Activated T-cell treated with anti-CD3 and anti-CD28 coated beads, Interleukin-2, amount 50 U/mL, for 24 hours (primary cell): ENCODE data around the gene SPO11.

Experiments
- DNase-seq: peaks from one replicate; pipeline ENCODE4 v3.0.0-alpha.2; 2020
- H3K27ac Mint-ChIP-seq: 2 replicates; pipeline ENCODE4 v1.8.0; 2020; ENCODE audit warnings: mild to moderate bottlenecking, mixed read lengths
- H3K27me3 Mint-ChIP-seq: 2 replicates; pipeline ENCODE4 v1.8.0; 2020; ENCODE audit warnings: mixed read lengths
- H3K36me3 Mint-ChIP-seq: 2 replicates; pipeline ENCODE4 v1.8.0; 2020; ENCODE audit warnings: low read depth, mixed read lengths
- H3K4me1 Mint-ChIP-seq: 2 replicates; pipeline ENCODE4 v1.8.0; 2020; ENCODE audit warnings: low read depth, mixed read lengths
- H3K4me3 Mint-ChIP-seq: 2 replicates; pipeline ENCODE4 v1.8.0; 2020; ENCODE audit warnings: mild to moderate bottlenecking, moderate library complexity, mixed read lengths
- H3K9me3 Mint-ChIP-seq: 2 replicates; pipeline ENCODE4 v1.8.0; 2020; ENCODE audit warnings: mixed read lengths

SPO11 gene

GRCh38 chr20:57294550-57294949 lies 35.1 kb upstream of the SPO11 start:
- Mint-ChIP-seq H3K27me3 (peaks cover 50% of the 10 kb centered on the region), H3K27ac (no peak overlapping the region), H3K36me3 (no peaks in the 10 kb centered on the region), H3K9me3 (no peaks in the 10 kb centered on the region), H3K4me1 (no peaks in the 10 kb centered on the region), H3K4me3 (no peak overlapping the region)
- DNase-seq, result no peak

- no peak overlapping the region for H3K27ac Mint-ChIP-seq
- no peaks in the 10 kb centered on the region for H3K9me3 Mint-ChIP-seq
- H3K27me3 Mint-ChIP-seq, result peaks cover 20% of the 10 kb centered on the region
- H3K4me3 Mint-ChIP-seq, result no peak overlapping the region
- H3K4me1 Mint-ChIP-seq, result no peaks in the 10 kb centered on the region
- no peaks in the 10 kb centered on the region for H3K36me3 Mint-ChIP-seq
- DNase-seq, result no peak
These were observed 31.1 kb upstream of the SPO11 start for GRCh38 chr20:57298457-57298856.

- H3K4me1 Mint-ChIP-seq, result no peaks in the 10 kb centered on the region
These were observed 28.6 kb upstream of the SPO11 start for GRCh38 chr20:57301026-57301425.

GRCh38 chr20:57306747-57307146 lies 22.9 kb upstream of the SPO11 start:
- Mint-ChIP-seq H3K4me3 (no peak overlapping the region), H3K27me3 (peaks cover 15% of the 10 kb centered on the region), H3K9me3 (no peaks in the 10 kb centered on the region), H3K4me1 (no peaks in the 10 kb centered on the region), H3K27ac (no peak overlapping the region), H3K36me3 (no peaks in the 10 kb centered on the region)
- DNase-seq, result no peak

More at GRCh38 chr20:57301026-57301425, 28.6 kb upstream of the SPO11 start:
- Mint-ChIP-seq H3K4me3 (no peak overlapping the region), H3K9me3 (no peaks in the 10 kb centered on the region), H3K27ac (no peak overlapping the region), H3K36me3 (no peaks in the 10 kb centered on the region), H3K27me3 (peaks cover 11% of the 10 kb centered on the region)
- DNase-seq, result no peak

GRCh38 chr20:57308451-57309271 lies 20.9 kb upstream of the SPO11 start:
- no peak for DNase-seq
- no peaks in the 10 kb centered on the region for H3K36me3 Mint-ChIP-seq
- no peak overlapping the region for H3K27ac Mint-ChIP-seq
- H3K9me3 Mint-ChIP-seq, result no peaks in the 10 kb centered on the region
- H3K27me3 Mint-ChIP-seq, result peaks cover 10% of the 10 kb centered on the region
- no peaks in the 10 kb centered on the region for H3K4me1 Mint-ChIP-seq
- no peak overlapping the region for H3K4me3 Mint-ChIP-seq

- Mint-ChIP-seq H3K9me3 (no peaks in the 10 kb centered on the region), H3K4me3 (no peak overlapping the region), H3K4me1 (no peaks in the 10 kb centered on the region), H3K27ac (no peak overlapping the region), H3K27me3 (peaks cover 10% of the 10 kb centered on the region), H3K36me3 (no peaks in the 10 kb centered on the region)
- DNase-seq, result no peak
These were observed 20.0 kb upstream of the SPO11 start for GRCh38 chr20:57309544-57310115.

- H3K4me3 Mint-ChIP-seq, result no peak overlapping the region
- H3K27ac Mint-ChIP-seq, result no peak overlapping the region
- no peak for DNase-seq
- no peaks in the 10 kb centered on the region for H3K36me3 Mint-ChIP-seq
- H3K4me1 Mint-ChIP-seq, result no peaks in the 10 kb centered on the region
- peaks cover 16% of the 10 kb centered on the region for H3K27me3 Mint-ChIP-seq
- H3K9me3 Mint-ChIP-seq, result no peaks in the 10 kb centered on the region
These were observed 18.6 kb upstream of the SPO11 start for GRCh38 chr20:57310821-57311514.

GRCh38 chr20:57312138-57312537 lies 17.5 kb upstream of the SPO11 start:
- no peak overlapping the region for H3K4me3 Mint-ChIP-seq
- no peaks in the 10 kb centered on the region for H3K36me3 Mint-ChIP-seq
- no peak overlapping the region for H3K27ac Mint-ChIP-seq
- H3K27me3 Mint-ChIP-seq, result peaks cover 15% of the 10 kb centered on the region
- H3K4me1 Mint-ChIP-seq, result no peaks in the 10 kb centered on the region
- no peaks in the 10 kb centered on the region for H3K9me3 Mint-ChIP-seq
- no peak for DNase-seq

- no peaks in the 10 kb centered on the region for H3K4me1 Mint-ChIP-seq
- no peak for DNase-seq
- H3K4me3 Mint-ChIP-seq, result no peak overlapping the region
- no peaks in the 10 kb centered on the region for H3K36me3 Mint-ChIP-seq
- no peak overlapping the region for H3K27ac Mint-ChIP-seq
- no peaks in the 10 kb centered on the region for H3K9me3 Mint-ChIP-seq
- H3K27me3 Mint-ChIP-seq, result peaks cover 10% of the 10 kb centered on the region
These were observed 16.4 kb upstream of the SPO11 start for GRCh38 chr20:57313230-57313629.

GRCh38 chr20:57313951-57314350 lies 15.7 kb upstream of the SPO11 start:
- Mint-ChIP-seq H3K9me3 (no peaks in the 10 kb centered on the region), H3K36me3 (no peaks in the 10 kb centered on the region), H3K4me1 (no peaks in the 10 kb centered on the region), H3K27ac (no peak overlapping the region), H3K4me3 (no peak overlapping the region), H3K27me3 (peaks cover 15% of the 10 kb centered on the region)
- no peak for DNase-seq

- Mint-ChIP-seq H3K4me3 (no peak overlapping the region), H3K36me3 (no peaks in the 10 kb centered on the region), H3K27me3 (peaks cover 20% of the 10 kb centered on the region), H3K27ac (no peak overlapping the region), H3K4me1 (no peaks in the 10 kb centered on the region), H3K9me3 (no peaks in the 10 kb centered on the region)
- no peak for DNase-seq
These were observed 14.3 kb upstream of the SPO11 start for GRCh38 chr20:57315083-57315975.

GRCh38 chr20:57315976-57316480 lies 13.6 kb upstream of the SPO11 start:
- no peak for DNase-seq
- Mint-ChIP-seq H3K9me3 (no peaks in the 10 kb centered on the region), H3K4me3 (no peak overlapping the region), H3K27me3 (peaks cover 22% of the 10 kb centered on the region), H3K27ac (no peak overlapping the region), H3K4me1 (no peaks in the 10 kb centered on the region), H3K36me3 (no peaks in the 10 kb centered on the region)

GRCh38 chr20:57316795-57317201 lies 12.8 kb upstream of the SPO11 start:
- H3K9me3 Mint-ChIP-seq, result no peaks in the 10 kb centered on the region
- H3K4me3 Mint-ChIP-seq, result no peak overlapping the region
- peaks cover 30% of the 10 kb centered on the region for H3K27me3 Mint-ChIP-seq
- DNase-seq, result no peak
- H3K36me3 Mint-ChIP-seq, result no peaks in the 10 kb centered on the region
- H3K4me1 Mint-ChIP-seq, result no peaks in the 10 kb centered on the region
- no peak overlapping the region for H3K27ac Mint-ChIP-seq

GRCh38 chr20:57317316-57317788 lies 12.3 kb upstream of the SPO11 start:
- Mint-ChIP-seq H3K27me3 (peaks cover 36% of the 10 kb centered on the region), H3K27ac (no peak overlapping the region), H3K4me1 (no peaks in the 10 kb centered on the region), H3K4me3 (no peak overlapping the region), H3K36me3 (no peaks in the 10 kb centered on the region), H3K9me3 (no peaks in the 10 kb centered on the region)
- DNase-seq, result no peak
